Activated T-helper 1 cell treated with anti-CD3 and anti-CD28 coated beads, Interleukin-12 subunit alpha, Interleukin-12 subunit beta, Interleukin-2, Interleukin-4 antibody, amounts not matched to agents 30 ng/mL and 10 ng/mL and 1 ng/mL, durations not matched to agents 14 hours and 24 hours and 36 hours (primary cell): ENCODE data around the gene HTR6. TPM values are rescaled to one million over a fixed set of nuclear protein-coding genes. Genes with fewer than 3 reads are reported as not detected.

Experiments used
- DNase-seq: peaks from one replicate; pipeline ENCODE4 v3.0.0; 2021; ENCODE audit warnings: low spot score
- H3K27ac Mint-ChIP-seq: one replicate; pipeline ENCODE4 v1.8.0; 2021; ENCODE audit warnings: mild to moderate bottlenecking, mixed read lengths
- H3K27me3 Mint-ChIP-seq: one replicate; pipeline ENCODE4 v1.8.0; 2022; ENCODE audit warnings: mild to moderate bottlenecking, moderate library complexity, mixed read lengths; ENCODE audit not compliant: insufficient read depth
- H3K36me3 Mint-ChIP-seq: one replicate; pipeline ENCODE4 v1.8.0; 2021; ENCODE audit warnings: low read depth, mixed read lengths
- H3K4me1 Mint-ChIP-seq: one replicate; pipeline ENCODE4 v1.8.0; 2021; ENCODE audit warnings: low read depth, mixed read lengths
- H3K4me3 Mint-ChIP-seq: one replicate; pipeline ENCODE4 v1.8.0; 2021; ENCODE audit warnings: mild to moderate bottlenecking, moderate library complexity, mixed read lengths
- H3K9me3 Mint-ChIP-seq: one replicate; pipeline ENCODE4 v1.8.0; 2021; ENCODE audit warnings: mixed read lengths
- intact Hi-C: fragments of 100-400 bp; cut with micrococcal nuclease; formaldehyde crosslinking; loops from one replicate; pipeline ENCODE4 v1.15.1; 2024
- total RNA-seq: library from RNA; stranded (reverse); gene quantifications from 2 replicates; pipeline ENCODE4 v1.2.3, GENCODE V29; 2022

Gene HTR6
- total RNA-seq, 1 donor from 2014 or later = not detected

GRCh38 chr1:19688041-19688842, 23.6 kb downstream of the HTR6 start:
- intact Hi-C loops = no loop called here
- Mint-ChIP-seq H3K4me1 (no peaks in the 10 kb centered on the region), H3K4me3 (no peak overlapping the region), H3K9me3 (peaks cover 8% of the 10 kb centered on the region), H3K36me3 (peaks cover 18% of the 10 kb centered on the region), H3K27ac (no peak overlapping the region), H3K27me3 (no peaks in the 10 kb centered on the region)
- no peak for DNase-seq

- intact Hi-C loops = no loop called here
- Mint-ChIP-seq H3K4me1 (no peaks in the 10 kb centered on the region), H3K27ac (no peak overlapping the region)
Measured at GRCh38 chr1:19689085-19689757, 24.5 kb downstream of the HTR6 start.

DNA sequence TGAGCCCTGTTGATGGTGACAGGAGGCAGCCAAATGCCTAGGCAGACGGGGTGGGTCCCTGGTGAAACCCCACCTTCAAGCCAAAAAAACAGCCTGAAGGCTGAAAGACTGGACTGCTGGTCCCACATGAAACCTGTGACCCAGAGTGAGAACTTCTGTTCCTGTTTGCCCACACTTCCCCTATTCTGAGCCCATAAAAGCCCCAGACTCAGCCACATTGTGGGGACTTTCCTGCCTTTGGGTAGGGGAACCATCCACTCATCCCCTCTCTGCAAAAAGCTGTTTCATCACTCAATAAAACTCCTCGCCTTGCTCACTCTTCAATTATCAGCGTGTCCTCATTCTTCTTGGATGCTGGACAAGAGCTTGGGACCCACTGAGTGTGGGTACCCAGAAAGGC, 25.2 kb downstream of the HTR6 start:
- no peaks in the 10 kb centered on the region for H3K4me1 Mint-ChIP-seq
- no peak overlapping the region for H3K27ac Mint-ChIP-seq
- DNase-seq = no peak
- H3K9me3 Mint-ChIP-seq = peaks cover 8% of the 10 kb centered on the region
- H3K36me3 Mint-ChIP-seq = peaks cover 18% of the 10 kb centered on the region
- intact Hi-C loops = no loop called here
- H3K4me3 Mint-ChIP-seq = no peak overlapping the region
- no peaks in the 10 kb centered on the region for H3K27me3 Mint-ChIP-seq

More at GRCh38 chr1:19689085-19689757, 24.5 kb downstream of the HTR6 start:
- DNase-seq = no peak
- Mint-ChIP-seq H3K27me3 (no peaks in the 10 kb centered on the region), H3K9me3 (peaks cover 8% of the 10 kb centered on the region), H3K4me3 (no peak overlapping the region), H3K36me3 (peaks cover 18% of the 10 kb centered on the region)

DNA sequence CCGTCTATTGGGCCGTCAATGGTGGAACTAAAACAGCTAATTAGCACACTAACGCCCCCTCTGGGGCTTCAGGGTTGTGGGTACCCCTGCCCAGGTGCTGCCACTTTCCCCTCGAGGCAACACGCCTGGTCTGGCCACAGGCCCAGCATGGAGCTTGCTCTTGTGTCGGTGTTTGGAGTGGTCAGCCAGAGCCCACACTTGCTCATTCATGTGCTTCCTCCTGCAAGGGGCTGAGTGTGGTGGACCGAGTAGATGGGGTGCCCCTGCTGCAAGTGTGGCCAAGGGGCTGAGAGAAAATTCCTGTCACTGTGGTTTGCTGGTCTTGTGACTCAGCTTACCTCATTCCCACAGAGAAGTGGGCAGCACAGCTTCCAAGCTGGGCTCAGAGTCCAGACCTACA, 25.7 kb downstream of the HTR6 start:
- intact Hi-C loops = no loop called here
- no peaks in the 10 kb centered on the region for H3K4me1 Mint-ChIP-seq
- H3K27me3 Mint-ChIP-seq = no peaks in the 10 kb centered on the region
- no peak overlapping the region for H3K4me3 Mint-ChIP-seq
- H3K27ac Mint-ChIP-seq = no peak overlapping the region
- peaks cover 18% of the 10 kb centered on the region for H3K36me3 Mint-ChIP-seq
- H3K9me3 Mint-ChIP-seq = peaks cover 8% of the 10 kb centered on the region
- no peak for DNase-seq

DNA sequence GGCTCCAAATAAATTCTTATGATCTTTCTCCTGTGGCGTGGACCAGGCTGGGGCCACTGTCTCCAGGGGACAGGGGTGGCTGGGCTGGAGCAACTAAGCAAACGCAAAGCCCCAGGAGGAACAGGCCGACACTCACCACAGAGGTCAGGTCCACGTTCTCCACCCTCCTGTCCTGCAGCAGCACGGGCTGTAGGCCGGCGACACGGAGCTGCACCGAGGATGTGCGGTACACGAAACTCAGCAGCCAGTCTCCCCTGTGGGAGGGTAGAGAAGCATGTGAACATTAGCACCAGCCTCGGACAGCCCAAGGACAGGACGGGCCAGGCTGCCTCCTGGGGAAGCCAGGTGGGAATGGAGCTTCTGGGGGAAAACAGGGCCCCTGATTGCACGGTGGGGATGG, 29.6 kb downstream of the HTR6 start:
- intact Hi-C loops = no loop called here
- H3K36me3 Mint-ChIP-seq = peaks cover 13% of the 10 kb centered on the region

DNA sequence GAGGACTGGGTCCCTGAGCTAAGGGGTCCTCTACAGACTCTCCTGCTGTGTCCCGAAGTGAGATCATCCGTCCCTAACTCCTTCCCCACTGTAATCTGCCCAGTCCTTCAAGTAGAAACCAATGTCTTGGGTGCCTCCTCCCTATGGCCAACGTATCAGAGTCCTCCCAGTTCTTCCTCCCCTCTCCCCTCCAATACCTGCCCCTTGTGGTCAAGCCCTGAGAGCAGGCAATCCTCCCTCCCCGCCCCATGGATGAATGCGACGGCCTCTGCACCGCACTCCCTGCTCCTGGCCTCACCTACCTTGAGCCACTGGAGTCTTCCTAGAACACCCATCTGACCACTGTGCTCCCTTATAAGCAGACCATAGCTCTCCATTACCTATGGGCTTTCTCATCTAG, 31.1 kb downstream of the HTR6 start:
- no peaks in the 10 kb centered on the region for H3K27me3 Mint-ChIP-seq

More for the DNA sequence above, 29.6 kb downstream of the HTR6 start:
- DNase-seq = no peak
- no peaks in the 10 kb centered on the region for H3K4me1 Mint-ChIP-seq
- no peak overlapping the region for H3K27ac Mint-ChIP-seq
- no peaks in the 10 kb centered on the region for H3K27me3 Mint-ChIP-seq
- H3K9me3 Mint-ChIP-seq = peaks cover 8% of the 10 kb centered on the region
- no peak overlapping the region for H3K4me3 Mint-ChIP-seq

DNA sequence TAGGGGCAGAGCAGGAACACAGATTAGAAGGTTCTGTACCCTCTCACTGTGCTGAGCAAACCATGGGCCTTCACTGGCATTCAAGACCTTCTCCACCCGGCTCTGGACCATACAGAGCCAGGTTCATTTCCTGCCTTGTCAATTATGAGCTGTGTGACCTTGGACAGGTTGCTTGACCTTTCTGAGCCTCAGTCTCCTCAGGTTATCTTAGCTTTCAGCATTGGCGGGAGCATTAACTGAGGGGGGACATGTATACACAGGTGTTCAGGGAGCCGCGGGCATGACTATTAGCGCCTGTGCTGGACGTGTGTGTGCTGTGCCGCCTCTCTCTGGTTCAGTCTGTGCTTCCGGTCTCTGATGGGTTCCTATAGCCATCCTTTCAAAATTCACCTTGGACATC, 32.1 kb downstream of the HTR6 start:
- no peak for DNase-seq
- Mint-ChIP-seq H3K36me3 (peaks cover under 1% of the 10 kb centered on the region), H3K4me3 (no peak overlapping the region), H3K9me3 (no peaks in the 10 kb centered on the region), H3K27ac (no peak overlapping the region), H3K4me1 (no peaks in the 10 kb centered on the region), H3K27me3 (no peaks in the 10 kb centered on the region)
- intact Hi-C loops = no loop called here

More for the DNA sequence above, 31.1 kb downstream of the HTR6 start:
- Mint-ChIP-seq H3K9me3 (no peaks in the 10 kb centered on the region), H3K4me1 (no peaks in the 10 kb centered on the region), H3K4me3 (no peak overlapping the region), H3K36me3 (peaks cover 8% of the 10 kb centered on the region), H3K27ac (no peak overlapping the region)
- intact Hi-C loops = no loop called here
- no peak for DNase-seq

DNA sequence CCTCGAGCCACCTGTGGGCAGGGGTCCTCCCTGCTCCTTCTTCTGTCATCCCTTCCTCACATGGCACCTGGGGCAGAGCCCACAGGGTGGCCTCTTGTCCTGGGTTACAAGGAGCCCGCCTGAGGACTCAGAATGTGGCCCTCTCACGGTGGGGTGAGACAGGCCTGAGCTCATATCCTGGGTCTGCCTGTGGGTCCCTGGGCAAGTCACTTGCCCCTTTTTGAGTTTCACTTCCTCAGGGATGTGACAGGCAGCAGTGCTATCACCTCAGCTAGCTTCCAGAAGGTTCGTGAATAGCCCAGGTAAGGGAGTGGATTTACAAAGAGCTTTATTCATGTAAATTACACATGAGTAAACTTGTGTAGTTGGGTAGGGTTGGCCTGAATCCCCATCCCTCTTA, 33.5 kb downstream of the HTR6 start:
- DNase-seq = no peak
- no peaks in the 10 kb centered on the region for H3K9me3 Mint-ChIP-seq
- H3K4me1 Mint-ChIP-seq = no peaks in the 10 kb centered on the region
- intact Hi-C loops = no loop called here
- no peaks in the 10 kb centered on the region for H3K36me3 Mint-ChIP-seq
- H3K27ac Mint-ChIP-seq = no peak overlapping the region
- H3K4me3 Mint-ChIP-seq = no peak overlapping the region
- H3K27me3 Mint-ChIP-seq = no peaks in the 10 kb centered on the region

DNA sequence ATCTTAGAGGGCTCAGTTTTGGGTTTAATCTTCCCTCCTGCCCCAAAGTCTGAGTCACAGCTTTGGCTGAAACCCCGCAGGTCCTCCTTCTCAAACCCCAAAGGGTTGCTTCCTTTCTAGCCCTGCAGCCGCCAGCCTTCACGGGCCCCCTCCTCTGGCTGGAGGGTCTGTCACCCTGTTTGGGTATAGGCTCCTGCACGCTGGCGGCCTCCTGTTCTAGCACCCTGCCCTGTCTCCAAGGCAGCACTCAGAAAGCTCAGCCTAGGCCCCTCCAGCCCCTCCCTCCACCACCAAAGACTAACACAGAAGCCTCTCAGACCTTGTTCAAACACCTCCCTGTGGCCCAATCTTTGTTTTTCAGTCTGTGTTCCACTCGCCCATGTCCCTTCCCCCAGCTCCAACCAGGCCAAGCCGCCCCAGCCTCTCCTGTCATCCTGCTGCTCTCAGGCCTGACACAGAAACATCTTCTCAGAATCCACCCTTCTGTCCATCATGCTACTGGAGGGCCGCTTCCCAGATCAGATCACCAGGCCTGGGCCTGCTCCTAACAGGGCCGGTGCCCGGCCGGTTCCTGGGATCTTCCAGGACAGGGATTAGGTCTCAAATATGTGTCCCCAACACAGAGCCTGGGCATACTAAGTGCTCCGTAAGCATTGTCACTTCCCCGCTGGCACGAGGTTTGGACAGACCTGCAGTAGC, 35.6 kb downstream of the HTR6 start:
- H3K4me1 Mint-ChIP-seq = no peaks in the 10 kb centered on the region
- H3K36me3 Mint-ChIP-seq = no peaks in the 10 kb centered on the region
- intact Hi-C loops = no loop called here
- H3K27ac Mint-ChIP-seq = no peak overlapping the region
- H3K9me3 Mint-ChIP-seq = no peaks in the 10 kb centered on the region
- H3K27me3 Mint-ChIP-seq = no peaks in the 10 kb centered on the region
- no peak for DNase-seq
- H3K4me3 Mint-ChIP-seq = no peak overlapping the region

DNA sequence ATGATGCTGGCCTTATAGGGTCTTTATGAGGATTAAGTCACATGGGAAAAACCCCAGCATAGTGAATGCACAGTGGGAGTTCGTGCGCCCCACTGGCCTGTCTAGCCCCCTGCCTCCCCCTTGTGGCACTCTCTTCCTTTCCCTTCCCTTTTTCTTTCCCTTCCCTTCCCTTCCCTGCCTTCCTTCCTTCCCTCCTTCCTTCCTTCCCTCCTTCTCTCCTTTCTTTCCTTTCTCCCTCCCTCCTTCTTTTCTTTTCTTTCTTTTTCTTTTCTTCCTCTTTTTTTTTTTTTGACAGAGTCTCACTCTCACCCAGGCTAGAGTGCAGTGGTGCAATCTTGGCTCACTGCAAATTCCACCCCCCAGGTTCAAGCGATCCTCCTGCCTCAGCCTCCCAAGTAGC, 38.6 kb downstream of the HTR6 start:
- no peak for DNase-seq
- intact Hi-C loops = no loop called here
- H3K36me3 Mint-ChIP-seq = no peaks in the 10 kb centered on the region
- no peaks in the 10 kb centered on the region for H3K4me1 Mint-ChIP-seq
- no peaks in the 10 kb centered on the region for H3K9me3 Mint-ChIP-seq
- no peak overlapping the region for H3K27ac Mint-ChIP-seq
- H3K4me3 Mint-ChIP-seq = no peak overlapping the region
- H3K27me3 Mint-ChIP-seq = no peaks in the 10 kb centered on the region

DNA sequence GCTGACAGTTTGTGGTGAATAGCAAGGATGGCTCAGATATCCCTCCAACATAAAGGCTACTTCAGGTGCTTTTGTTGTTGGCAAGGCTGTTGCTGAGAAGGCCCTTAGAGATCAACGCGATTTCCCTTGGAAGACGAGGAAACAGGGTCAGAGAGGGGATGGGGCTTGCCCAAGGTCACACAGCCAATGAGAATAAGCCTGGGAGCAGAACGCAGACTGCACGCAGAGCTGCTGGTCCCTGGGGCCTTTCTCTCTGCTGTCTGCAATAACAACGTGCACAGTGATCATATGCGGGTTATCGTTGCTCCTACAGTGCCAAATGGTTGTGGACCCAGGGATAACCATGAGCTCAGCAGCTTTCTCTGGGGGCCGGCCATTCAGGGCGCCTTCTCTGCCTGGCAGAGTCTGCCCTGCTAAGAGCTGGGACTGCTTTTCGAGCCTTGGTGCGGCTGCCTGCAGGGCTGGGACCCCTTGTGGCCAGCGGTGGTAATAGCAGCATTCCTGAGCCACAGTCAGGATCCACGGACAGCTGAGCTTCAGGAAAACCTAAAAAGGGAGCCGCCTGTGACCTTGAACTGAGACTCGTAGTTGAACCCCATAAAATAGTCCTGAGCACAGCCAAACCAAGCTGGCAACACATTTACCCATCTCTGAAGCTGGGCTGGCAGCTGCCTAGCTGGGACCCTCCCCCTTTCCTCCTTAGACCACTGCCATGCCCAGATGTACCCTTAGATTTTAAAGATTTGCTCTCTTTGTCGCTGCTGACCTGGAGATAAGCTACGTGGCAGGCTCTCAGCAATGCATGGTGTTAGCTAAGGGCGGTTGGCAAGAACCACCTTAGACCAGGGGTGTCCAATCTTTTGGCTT, 39.8 kb downstream of the HTR6 start:
- DNase-seq = no peak
- intact Hi-C loops = loop anchor here (1.0 kb wide), 1 partner anchor 43 kb away; no protein-coding TSS in a partner anchor
- Mint-ChIP-seq H3K27me3 (no peaks in the 10 kb centered on the region), H3K36me3 (no peaks in the 10 kb centered on the region), H3K27ac (no peak overlapping the region), H3K9me3 (no peaks in the 10 kb centered on the region), H3K4me1 (no peaks in the 10 kb centered on the region), H3K4me3 (no peak overlapping the region)

GRCh38 chr1:19705464-19705863, 40.8 kb downstream of the HTR6 start:
- Mint-ChIP-seq H3K4me1 (peaks cover 5% of the 10 kb centered on the region), H3K9me3 (no peaks in the 10 kb centered on the region), H3K27ac (no peak overlapping the region), H3K36me3 (peaks cover 2% of the 10 kb centered on the region), H3K27me3 (no peaks in the 10 kb centered on the region), H3K4me3 (no peak overlapping the region)
- DNase-seq = no peak
- intact Hi-C loops = no loop called here
